Thoracic aorta (tissue), 2 donors: ENCODE results near the gene PNMA6E. TPM values are rescaled to one million over a fixed set of nuclear protein-coding genes. Genes with fewer than 3 reads are reported as not detected.

Experiments
- ATAC-seq: fragments of 150-250 bp; one replicate; pipeline ENCODE4 v1.8.0; 2017; ENCODE audit warnings: low read depth; ENCODE audit not compliant: insufficient number of reproducible peaks, low FRiP score
- DNase-seq: peaks from one replicate; pipeline ENCODE4 v3.0.0-alpha.2; 2020; ENCODE audit warnings: low spot score
- H3K27ac ChIP-seq, 2 donors: fragments of 200-600 bp; sonication (generic); 1 replicate in 1 of 2; 2 replicates in 1 of 2; pipeline ENCODE4 v1.5.1; 2016; ENCODE audit warnings: mild to moderate bottlenecking in 2 of 2, moderate library complexity in 2 of 2
- H3K27me3 ChIP-seq: fragments of 200-600 bp; sonication (generic); replicated peaks from 2 replicates; pipeline ENCODE4 v1.6.0; 2016; ENCODE audit warnings: mild to moderate bottlenecking; ENCODE audit not compliant: insufficient read depth
- H3K36me3 ChIP-seq: fragments of 200-600 bp; sonication (generic); one replicate; pipeline ENCODE4 v1.5.1; 2016
- H3K4me1 ChIP-seq, 2 donors: fragments of 200-600 bp; sonication (generic); 1 replicate in 1 of 2; 2 replicates in 1 of 2; pipeline versions ENCODE4 v1.5.1 to v1.6.0; 2016; ENCODE audit warnings: low read depth in 2 of 2, mild to moderate bottlenecking in 1 of 2; ENCODE audit not compliant: control insufficient read depth in 1 of 2
- H3K4me3 ChIP-seq: fragments of 200-600 bp; sonication (generic); 2 replicates; pipeline ENCODE4 v1.5.1; 2016; ENCODE audit warnings: mild to moderate bottlenecking
- H3K9me3 ChIP-seq: fragments of 200-600 bp; sonication (generic); 2 replicates; pipeline ENCODE4 v1.5.1; 2016
- CTCF ChIP-seq: fragments of 200-600 bp; sonication (generic); IDR thresholded peaks from one replicate; pipeline ENCODE4 v1.5.1; 2019; ENCODE audit warnings: antibody characterized with exemption
- total RNA-seq, 2 donors: library from RNA; depleted of rRNA; stranded (reverse); fragments of >200 nt; gene quantifications; one replicate each; pipeline versions ENCODE4 v1.1.0 to v1.2.3, GENCODE V29; 2016

PNMA6E gene
- total RNA-seq, 2 donors from 2014 or later: not detected

- Histone ChIP-seq H3K4me1 (no peaks in the 10 kb centered on the region), H3K9me3 (no peaks in the 10 kb centered on the region), H3K27ac (no peak overlapping the region), H3K27me3 (no peaks in the 10 kb centered on the region), H3K4me3 (no peak overlapping the region), H3K36me3 (no peaks in the 10 kb centered on the region)
- ATAC-seq: no peak
- no peak for TF ChIP-seq CTCF
- no peak for DNase-seq
Measured at GRCh38 chrX:153434801-153435200, 33.7 kb upstream of the PNMA6E start.

GRCh38 chrX:153433781-153434285, 32.7 kb upstream of the PNMA6E start:
- no peak for TF ChIP-seq CTCF
- H3K27me3 ChIP-seq: no peaks in the 10 kb centered on the region
- H3K9me3 ChIP-seq: no peaks in the 10 kb centered on the region
- no peaks in the 10 kb centered on the region for H3K36me3 ChIP-seq
- H3K4me1 ChIP-seq: no peaks in the 10 kb centered on the region
- H3K4me3 ChIP-seq: no peak overlapping the region
- no peak for ATAC-seq
- H3K27ac ChIP-seq: no peak overlapping the region
- no peak for DNase-seq

- Histone ChIP-seq H3K27ac (no peak overlapping the region), H3K4me1 (no peaks in the 10 kb centered on the region), H3K36me3 (no peaks in the 10 kb centered on the region), H3K9me3 (no peaks in the 10 kb centered on the region), H3K27me3 (no peaks in the 10 kb centered on the region), H3K4me3 (no peak overlapping the region)
- no peak for DNase-seq
- no peak for ATAC-seq
- no peak for TF ChIP-seq CTCF
Measured at GRCh38 chrX:153433161-153433680, 32.1 kb upstream of the PNMA6E start.

- no peaks in the 10 kb centered on the region for H3K4me1 ChIP-seq
- DNase-seq: no peak
- H3K27ac ChIP-seq: no peak overlapping the region
- no peak overlapping the region for H3K4me3 ChIP-seq
- H3K9me3 ChIP-seq: no peaks in the 10 kb centered on the region
- no peak for ATAC-seq
- TF ChIP-seq CTCF: no peak
- H3K27me3 ChIP-seq: no peaks in the 10 kb centered on the region
- H3K36me3 ChIP-seq: no peaks in the 10 kb centered on the region
Measured at GRCh38 chrX:153430796-153431195, 29.6 kb upstream of the PNMA6E start.

GRCh38 chrX:153426204-153426603, 25.1 kb upstream of the PNMA6E start:
- no peaks in the 10 kb centered on the region for H3K36me3 ChIP-seq
- no peaks in the 10 kb centered on the region for H3K27me3 ChIP-seq
- no peak for DNase-seq
- ATAC-seq: no peak
- no peak for TF ChIP-seq CTCF
- H3K4me3 ChIP-seq: no peak overlapping the region
- no peaks in the 10 kb centered on the region for H3K4me1 ChIP-seq
- H3K9me3 ChIP-seq: no peaks in the 10 kb centered on the region
- H3K27ac ChIP-seq: no peak overlapping the region
